ENCODE data around the gene EEF2. TPM values are rescaled to one million over a fixed set of nuclear protein-coding genes. Genes with fewer than 3 reads are reported as not detected.

Gene EEF2
- polyA plus RNA-seq, 4 donors = 962 to 2,089 (median 1,615) TPM

DNA sequence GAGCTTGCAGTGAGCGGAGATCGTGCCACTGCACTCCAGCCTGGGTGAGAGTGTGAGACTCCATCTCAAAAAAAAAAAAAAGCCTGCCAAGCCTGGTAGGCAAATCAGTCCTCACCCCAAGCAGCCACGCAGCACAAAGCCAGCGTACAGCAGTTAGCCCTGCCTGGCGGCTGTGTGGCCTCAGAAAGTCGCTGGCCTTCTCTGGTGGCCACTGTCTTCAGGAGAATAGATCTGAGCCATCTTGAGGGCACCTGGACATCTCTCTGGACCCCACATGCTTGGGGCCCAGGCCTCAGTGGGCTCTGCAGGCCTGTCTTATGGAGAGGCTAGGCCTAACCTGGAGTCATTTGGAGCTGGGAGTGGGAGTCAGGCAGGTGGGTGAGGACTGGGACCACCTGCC is 45.3 kb upstream of the EEF2 start:
- H3K4me3 ChIP-seq (ENCODE audit: low read depth in 1 of 3, low read length in 3 of 3) = no peak overlapping the region
- 94 to 99% (median 96%) methylated on average over 6 of the region's 6 CpGs for whole genome bisulfite sequencing, 3 donors
- no peak overlapping the region for H3K27ac ChIP-seq (ENCODE audit: low read depth in 1 of 3, low read length in 2 of 3)
- FAIRE-seq = no peak
- peaks cover 6 to 93% (median 9%) of the 10 kb centered on the region in 3 donors for H3K36me3 ChIP-seq (ENCODE audit: control insufficient read depth in 3 of 3, insufficient read depth in 2 of 3, low read depth in 1 of 3, low read length in 3 of 3)
- DNase-seq = no peak
- H3K9me3 ChIP-seq (ENCODE audit: control insufficient read depth in 2 of 2, insufficient read depth in 1 of 2, low read depth in 1 of 2, low read length in 1 of 2) = peaks cover 0 to under 1% of the 10 kb centered on the region in 2 donors
- H3K4me1 ChIP-seq (ENCODE audit: control insufficient read depth in 3 of 3, insufficient read depth in 2 of 3, low read depth in 1 of 3, low read length in 2 of 3) = no peaks in the 10 kb centered on the region
- H3K27me3 ChIP-seq (ENCODE audit: control insufficient read depth in 3 of 3, insufficient read depth in 3 of 3, low read length in 3 of 3) = no peaks in the 10 kb centered on the region

DNA sequence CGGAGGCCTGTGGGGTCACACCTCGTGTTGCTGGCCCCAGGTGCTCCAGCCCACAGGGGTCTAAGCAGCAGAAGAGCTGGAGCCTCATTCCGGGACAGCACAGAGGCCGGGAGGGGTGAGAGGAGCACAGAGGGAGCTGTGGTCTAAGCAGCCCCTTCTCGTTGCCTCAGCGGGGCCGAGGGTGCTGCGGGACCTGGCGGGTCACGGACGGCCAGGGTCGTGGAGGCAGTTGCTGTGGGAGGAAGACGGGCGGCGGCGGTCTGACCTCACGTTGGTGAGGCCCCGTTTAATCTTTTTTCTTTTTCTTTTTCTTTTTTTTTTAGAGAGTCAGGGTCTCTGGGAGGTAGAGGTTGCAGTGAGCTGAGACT is 44.0 kb upstream of the EEF2 start:
- peaks cover 6 to 93% (median 11%) of the 10 kb centered on the region in 3 donors for H3K36me3 ChIP-seq (ENCODE audit: control insufficient read depth in 3 of 3, insufficient read depth in 2 of 3, low read depth in 1 of 3, low read length in 3 of 3)
- H3K4me3 ChIP-seq (ENCODE audit: low read depth in 1 of 3, low read length in 3 of 3) = no peak overlapping the region
- H3K4me1 ChIP-seq (ENCODE audit: control insufficient read depth in 3 of 3, insufficient read depth in 2 of 3, low read depth in 1 of 3, low read length in 2 of 3) = no peaks in the 10 kb centered on the region
- no peak overlapping the region for H3K27ac ChIP-seq (ENCODE audit: low read depth in 1 of 3, low read length in 2 of 3)
- H3K9me3 ChIP-seq (ENCODE audit: control insufficient read depth in 2 of 2, insufficient read depth in 1 of 2, low read depth in 1 of 2, low read length in 1 of 2) = no peaks in the 10 kb centered on the region
- FAIRE-seq (no peak), DNase-seq (no peak)
- WGBS, 3 donors = 94 to 95% (median 95%) methylated on average over 17 to 18 of the region's 18 CpGs
- no peaks in the 10 kb centered on the region for H3K27me3 ChIP-seq (ENCODE audit: control insufficient read depth in 3 of 3, insufficient read depth in 3 of 3, low read length in 3 of 3)

DNA sequence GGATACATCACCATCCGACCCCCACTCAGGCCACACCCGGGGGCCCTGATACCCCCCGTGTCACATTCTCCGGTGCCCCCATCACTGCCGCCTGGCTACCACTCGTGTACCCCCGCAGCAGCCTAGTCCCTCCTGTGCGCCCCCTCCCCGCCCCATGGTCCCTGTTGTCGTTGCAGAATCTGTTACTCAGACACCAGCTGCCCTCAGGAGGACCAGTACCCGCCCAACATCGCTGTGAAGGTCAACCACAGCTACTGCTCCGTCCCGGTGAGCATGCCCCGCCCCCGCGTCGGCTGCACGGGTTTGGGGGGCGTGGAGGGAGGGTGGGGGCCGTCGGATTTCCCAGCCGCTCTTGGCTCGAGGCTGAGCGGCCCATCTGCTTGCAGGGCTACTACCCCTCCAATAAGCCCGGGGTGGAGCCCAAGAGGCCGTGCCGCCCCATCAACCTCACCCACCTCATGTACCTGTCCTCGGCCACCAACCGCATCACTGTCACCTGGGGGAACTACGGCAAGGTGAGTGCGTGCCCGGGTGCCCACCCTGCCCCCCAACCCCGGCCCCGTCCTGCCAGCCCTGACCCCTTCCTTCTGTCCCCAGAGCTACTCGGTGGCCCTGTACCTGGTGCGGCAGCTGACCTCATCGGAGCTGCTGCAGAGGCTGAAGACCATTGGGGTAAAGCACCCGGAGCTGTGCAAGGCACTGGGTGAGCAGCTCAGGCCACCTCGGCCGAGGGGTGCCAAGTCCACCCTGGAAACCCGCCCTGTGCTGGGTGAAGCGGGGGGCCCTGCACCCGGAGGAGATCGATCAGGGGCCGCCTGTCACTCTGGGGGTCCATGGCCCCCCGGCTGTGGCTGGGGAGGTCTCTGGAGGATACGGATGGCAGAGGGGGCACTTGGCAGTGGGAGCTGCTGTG is 43.3 kb upstream of the EEF2 start:
- H3K4me1 ChIP-seq (ENCODE audit: control insufficient read depth in 3 of 3, insufficient read depth in 2 of 3, low read depth in 1 of 3, low read length in 2 of 3) = no peaks in the 10 kb centered on the region
- no peak overlapping the region for H3K27ac ChIP-seq (ENCODE audit: low read depth in 1 of 3, low read length in 2 of 3)
- no peak for DNase-seq
- no peak overlapping the region for H3K4me3 ChIP-seq (ENCODE audit: low read depth in 1 of 3, low read length in 3 of 3)
- no peaks in the 10 kb centered on the region for H3K27me3 ChIP-seq (ENCODE audit: control insufficient read depth in 3 of 3, insufficient read depth in 3 of 3, low read length in 3 of 3)
- peaks cover 6 to 93% (median 16%) of the 10 kb centered on the region in 3 donors for H3K36me3 ChIP-seq (ENCODE audit: control insufficient read depth in 3 of 3, insufficient read depth in 2 of 3, low read depth in 1 of 3, low read length in 3 of 3)
- no peaks in the 10 kb centered on the region for H3K9me3 ChIP-seq (ENCODE audit: control insufficient read depth in 2 of 2, insufficient read depth in 1 of 2, low read depth in 1 of 2, low read length in 1 of 2)
- WGBS, 3 donors = 90 to 94% (median 91%) methylated on average over 47 to 48 of the region's 48 CpGs
- FAIRE-seq = no peak

DNA sequence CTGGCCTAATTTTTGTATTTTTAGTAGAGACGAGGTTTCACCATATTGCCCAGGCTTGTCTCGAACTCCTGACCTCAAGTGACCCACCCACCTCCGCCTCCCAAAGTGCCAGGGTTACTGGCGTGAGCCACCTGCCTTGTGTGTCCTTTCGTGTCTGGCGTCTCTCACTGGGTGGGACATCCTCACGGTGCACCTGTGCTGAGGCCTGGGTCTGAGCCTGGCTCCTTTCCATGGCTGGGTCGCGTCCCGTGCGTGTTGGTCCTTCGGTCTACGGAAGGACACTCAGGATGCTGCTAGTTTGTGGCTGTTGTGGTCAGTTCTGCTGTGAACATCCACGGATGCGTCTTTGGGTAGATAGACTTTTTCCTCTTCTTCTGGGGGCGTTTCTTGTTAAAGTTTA is 41.9 kb upstream of the EEF2 start:
- Histone ChIP-seq H3K4me1 (ENCODE audit: control insufficient read depth in 3 of 3, insufficient read depth in 2 of 3, low read depth in 1 of 3, low read length in 2 of 3) (no peaks in the 10 kb centered on the region), H3K36me3 (ENCODE audit: control insufficient read depth in 3 of 3, insufficient read depth in 2 of 3, low read depth in 1 of 3, low read length in 3 of 3) (peaks cover 0 to 90% (median 12%) of the 10 kb centered on the region in 3 donors), H3K27ac (ENCODE audit: low read depth in 1 of 3, low read length in 2 of 3) (no peak overlapping the region), H3K4me3 (ENCODE audit: low read depth in 1 of 3, low read length in 3 of 3) (no peak overlapping the region), H3K9me3 (ENCODE audit: control insufficient read depth in 2 of 2, insufficient read depth in 1 of 2, low read depth in 1 of 2, low read length in 1 of 2) (no peaks in the 10 kb centered on the region), H3K27me3 (ENCODE audit: control insufficient read depth in 3 of 3, insufficient read depth in 3 of 3, low read length in 3 of 3) (no peaks in the 10 kb centered on the region)
- 92 to 94% (median 92%) methylated on average over 16 of the region's 16 CpGs for whole genome bisulfite sequencing, 3 donors
- DNase-seq = no peak
- no peak for FAIRE-seq

DNA sequence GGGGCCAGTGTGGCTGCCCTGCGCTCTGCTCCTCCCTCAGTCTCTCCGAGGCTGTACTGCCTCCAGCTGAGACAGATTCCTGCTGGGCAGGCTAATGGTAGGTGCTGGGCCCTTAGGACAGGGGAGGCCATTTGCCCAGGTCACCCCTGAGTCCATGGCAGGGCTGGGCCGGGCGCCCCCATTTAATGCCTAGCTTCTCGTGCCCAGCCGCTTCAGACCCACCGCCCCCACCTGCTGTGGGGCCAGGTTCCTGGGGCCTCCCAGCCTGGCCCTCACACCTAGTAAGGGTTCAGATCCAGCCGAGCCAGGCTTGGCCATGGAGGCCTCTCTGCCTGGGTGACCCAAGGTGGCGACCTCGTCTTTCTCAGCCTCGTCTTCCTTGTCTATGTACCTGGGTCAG is 40.1 kb upstream of the EEF2 start:
- Histone ChIP-seq H3K36me3 (ENCODE audit: control insufficient read depth in 3 of 3, insufficient read depth in 2 of 3, low read depth in 1 of 3, low read length in 3 of 3) (peaks cover 0 to 85% (median 12%) of the 10 kb centered on the region in 3 donors), H3K4me3 (ENCODE audit: low read depth in 1 of 3, low read length in 3 of 3) (no peak overlapping the region), H3K27me3 (ENCODE audit: control insufficient read depth in 3 of 3, insufficient read depth in 3 of 3, low read length in 3 of 3) (no peaks in the 10 kb centered on the region), H3K9me3 (ENCODE audit: control insufficient read depth in 2 of 2, insufficient read depth in 1 of 2, low read depth in 1 of 2, low read length in 1 of 2) (no peaks in the 10 kb centered on the region), H3K27ac (ENCODE audit: low read depth in 1 of 3, low read length in 2 of 3) (no peak overlapping the region), H3K4me1 (ENCODE audit: control insufficient read depth in 3 of 3, insufficient read depth in 2 of 3, low read depth in 1 of 3, low read length in 2 of 3) (no peaks in the 10 kb centered on the region)
- 68 to 78% (median 74%) methylated on average over 9 to 11 of the region's 11 CpGs for WGBS, 3 donors
- DNase-seq (no peak), FAIRE-seq (no peak)

DNA sequence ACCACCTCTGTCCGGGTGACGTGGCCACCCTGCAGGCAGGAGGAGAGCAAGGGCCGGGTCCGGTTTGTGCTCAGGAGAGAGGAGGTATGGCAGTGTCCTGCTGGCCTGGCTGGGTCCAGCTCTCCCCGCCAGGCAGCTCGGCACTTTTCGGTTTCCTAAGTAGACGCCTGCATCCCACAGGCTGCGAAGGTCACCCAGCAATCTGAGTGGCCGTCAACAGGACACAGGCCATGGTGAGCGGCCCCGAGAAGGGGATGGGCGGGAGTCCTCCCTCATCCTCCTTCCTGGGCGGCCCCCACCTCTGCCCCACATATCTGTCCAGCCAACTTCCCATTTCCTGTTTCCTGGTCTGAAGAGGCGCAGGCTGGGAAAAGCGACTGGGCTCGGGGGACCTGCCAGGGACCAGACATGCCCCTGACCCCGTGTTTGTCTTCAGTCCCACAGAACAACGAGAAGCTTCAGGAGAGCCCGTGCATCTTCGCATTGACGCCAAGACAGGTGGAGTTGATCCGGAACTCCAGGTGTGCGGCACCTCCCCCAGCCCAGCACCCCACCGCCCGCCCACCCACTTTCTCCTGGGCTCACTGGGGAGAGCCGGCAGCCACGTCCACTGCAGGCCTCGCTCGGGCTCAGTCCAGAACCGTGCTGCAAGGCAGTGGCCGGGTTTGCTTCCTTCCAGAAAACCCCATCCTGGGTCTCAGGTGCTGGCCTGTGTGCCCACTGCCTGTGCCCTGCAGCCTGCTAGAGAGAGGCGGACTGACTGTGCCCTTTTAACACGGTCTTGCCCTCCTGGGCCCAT is 38.5 kb upstream of the EEF2 start:
- Histone ChIP-seq H3K36me3 (ENCODE audit: control insufficient read depth in 3 of 3, insufficient read depth in 2 of 3, low read depth in 1 of 3, low read length in 3 of 3) (peaks cover 0 to 85% (median 7%) of the 10 kb centered on the region in 3 donors), H3K4me3 (ENCODE audit: low read depth in 1 of 3, low read length in 3 of 3) (no peak overlapping the region), H3K27ac (ENCODE audit: low read depth in 1 of 3, low read length in 2 of 3) (no peak overlapping the region), H3K9me3 (ENCODE audit: control insufficient read depth in 2 of 2, insufficient read depth in 1 of 2, low read depth in 1 of 2, low read length in 1 of 2) (no peaks in the 10 kb centered on the region), H3K4me1 (ENCODE audit: control insufficient read depth in 3 of 3, insufficient read depth in 2 of 3, low read depth in 1 of 3, low read length in 2 of 3) (no peaks in the 10 kb centered on the region), H3K27me3 (ENCODE audit: control insufficient read depth in 3 of 3, insufficient read depth in 3 of 3, low read length in 3 of 3) (no peaks in the 10 kb centered on the region)
- FAIRE-seq (no peak), DNase-seq (no peak)
- WGBS, 3 donors = 85 to 92% (median 89%) methylated on average over 33 to 34 of the region's 34 CpGs

DNA sequence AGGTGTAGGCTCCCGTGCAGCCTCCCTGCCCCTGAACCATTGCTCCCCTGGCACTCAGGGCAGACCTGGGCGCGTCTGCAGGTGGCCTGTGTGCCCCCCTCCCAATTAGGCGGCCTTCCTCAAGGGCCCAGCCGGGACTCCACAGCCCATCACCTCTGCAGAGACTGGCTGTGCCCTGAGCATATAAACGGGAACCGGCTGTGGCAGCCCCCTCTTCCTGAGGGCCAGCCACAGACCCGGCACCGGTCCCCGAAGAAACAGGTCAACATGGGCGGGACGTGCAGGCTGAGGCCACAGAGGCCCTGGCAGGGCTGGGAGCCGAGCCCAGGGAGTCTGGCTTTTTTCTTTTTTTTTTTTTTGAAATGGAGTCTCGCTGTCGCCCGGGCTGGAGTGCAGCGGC is 34.3 kb upstream of the EEF2 start:
- Histone ChIP-seq H3K9me3 (ENCODE audit: control insufficient read depth in 2 of 2, insufficient read depth in 1 of 2, low read depth in 1 of 2, low read length in 1 of 2) (no peaks in the 10 kb centered on the region), H3K27ac (ENCODE audit: low read depth in 1 of 3, low read length in 2 of 3) (no peak overlapping the region), H3K4me1 (ENCODE audit: control insufficient read depth in 3 of 3, insufficient read depth in 2 of 3, low read depth in 1 of 3, low read length in 2 of 3) (peaks cover 0 to 14% (median 2%) of the 10 kb centered on the region in 3 donors), H3K27me3 (ENCODE audit: control insufficient read depth in 3 of 3, insufficient read depth in 3 of 3, low read length in 3 of 3) (no peaks in the 10 kb centered on the region), H3K4me3 (ENCODE audit: low read depth in 1 of 3, low read length in 3 of 3) (no peak overlapping the region), H3K36me3 (ENCODE audit: control insufficient read depth in 3 of 3, insufficient read depth in 2 of 3, low read depth in 1 of 3, low read length in 3 of 3) (peaks cover 0 to 89% (median 5%) of the 10 kb centered on the region in 3 donors)
- WGBS, 3 donors = 73 to 81% (median 78%) methylated on average over 16 to 17 of the region's 17 CpGs
- no peak for FAIRE-seq
- DNase-seq = no peak

DNA sequence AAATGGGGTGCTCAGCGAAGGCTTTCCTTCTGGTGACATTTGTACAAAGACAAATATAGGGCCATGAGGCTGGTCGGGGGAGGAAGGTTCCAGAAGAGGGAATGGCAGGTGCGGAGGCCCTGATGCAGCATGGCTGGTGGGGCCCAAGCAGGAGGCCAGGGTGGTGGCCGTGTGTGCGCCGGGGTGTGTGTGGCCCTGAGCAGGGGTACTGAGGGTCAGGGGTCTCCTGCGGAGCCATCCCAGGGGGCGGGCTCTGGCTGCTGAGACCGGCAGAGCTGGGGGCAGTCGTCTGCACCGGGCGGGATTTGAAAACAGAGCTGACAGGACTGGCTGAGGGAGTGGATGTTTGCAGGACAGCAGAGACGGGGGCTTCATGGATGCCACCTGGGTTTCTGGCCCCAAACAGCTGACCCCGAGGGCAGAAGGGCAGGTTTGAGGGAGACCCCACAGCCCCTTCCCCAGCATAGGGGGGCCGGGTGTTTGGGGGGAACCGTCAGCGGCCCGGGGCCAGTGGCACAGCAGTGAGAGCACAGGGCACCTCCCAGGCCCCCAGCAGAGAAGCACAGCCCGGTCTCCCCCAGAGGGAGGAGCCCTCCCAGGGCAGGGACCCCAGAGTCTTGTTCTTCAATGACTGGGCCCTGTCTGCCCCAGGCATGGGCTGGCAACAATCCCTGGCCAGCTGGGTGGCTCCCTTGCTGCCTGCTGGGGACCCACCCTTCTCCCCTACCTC is 33.7 kb upstream of the EEF2 start:
- Histone ChIP-seq H3K27ac (ENCODE audit: low read depth in 1 of 3, low read length in 2 of 3) (no peak overlapping the region), H3K36me3 (ENCODE audit: control insufficient read depth in 3 of 3, insufficient read depth in 2 of 3, low read depth in 1 of 3, low read length in 3 of 3) (peaks cover 0 to 89% (median 3%) of the 10 kb centered on the region in 3 donors), H3K4me1 (ENCODE audit: control insufficient read depth in 3 of 3, insufficient read depth in 2 of 3, low read depth in 1 of 3, low read length in 2 of 3) (peaks cover 0 to 14% (median 2%) of the 10 kb centered on the region in 3 donors), H3K27me3 (ENCODE audit: control insufficient read depth in 3 of 3, insufficient read depth in 3 of 3, low read length in 3 of 3) (no peaks in the 10 kb centered on the region), H3K9me3 (ENCODE audit: control insufficient read depth in 2 of 2, insufficient read depth in 1 of 2, low read depth in 1 of 2, low read length in 1 of 2) (no peaks in the 10 kb centered on the region), H3K4me3 (ENCODE audit: low read depth in 1 of 3, low read length in 3 of 3) (no peak overlapping the region)
- 93% methylated on average over 15 to 19 of the region's 19 CpGs for WGBS, 3 donors
- DNase-seq (no peak), FAIRE-seq (no peak)

Measured in small intestine (tissue), 7 donors.